H1 (cell line): Measurements from ENCODE around the gene PIANP. TPM values are rescaled to one million over a fixed set of nuclear protein-coding genes. Genes with fewer than 3 reads are reported as not detected.

Experiments used
- CTCF ChIA-PET: fragments of 300-600 bp; sonication (Branson Sonifier 250); formaldehyde crosslinking; loops from one replicate; lab custom pipeline; 2021; ENCODE audit not compliant: partially characterized antibody; lab: Charles Lee
- POLR2A ChIA-PET: fragments of 300-600 bp; sonication (Branson Sonifier 250); formaldehyde crosslinking; loops from one replicate; lab custom pipeline; 2021; ENCODE audit warnings: inconsistent platforms; ENCODE audit not compliant: partially characterized antibody; lab: Charles Lee
- DNase-seq, 2 experiments: peaks; one replicate each; pipeline versions ENCODE4 v3.0.0 to v3.0.0-alpha.2; 2010 to 2022; ENCODE audit warnings: low spot score in 2 of 2, low read depth in 1 of 2, mixed read lengths in 1 of 2
- FAIRE-seq: peaks from 2 replicates; lab custom pipeline; 2011; peaks lifted over from hg19 to GRCh38; lab: Jason Lieb, UNC
- H2AFZ ChIP-seq: 2 replicates; pipeline ENCODE4 v1.8.1; 2012; ENCODE audit warnings: low read length, inconsistent platforms
- H2AK5ac ChIP-seq: 2 replicates; pipeline ENCODE4 v1.6.1; 2013; ENCODE audit warnings: low read depth, low read length
- H2BK120ac ChIP-seq: replicated peaks from 2 replicates; pipeline ENCODE3; 2013; ENCODE audit warnings: low read depth, low read length, inconsistent platforms
- H2BK12ac ChIP-seq: 2 replicates; pipeline ENCODE4 v1.6.1; 2013; ENCODE audit warnings: low read depth, low read length
- H2BK15ac ChIP-seq: 2 replicates; pipeline ENCODE4 v1.6.1; 2013; ENCODE audit warnings: low read length
- H2BK20ac ChIP-seq: 2 replicates; pipeline ENCODE4 v1.6.1; 2013; ENCODE audit warnings: low read length
- H2BK5ac ChIP-seq: 2 replicates; pipeline ENCODE4 v1.6.1; 2013; ENCODE audit warnings: low read depth, low read length
- H3K14ac ChIP-seq: 2 replicates; pipeline ENCODE4 v1.6.1; 2013; ENCODE audit warnings: inconsistent platforms; ENCODE audit not compliant: insufficient read length
- H3K18ac ChIP-seq: 2 replicates; pipeline ENCODE4 v1.6.1; 2013; ENCODE audit warnings: low read length; ENCODE audit errors: extremely low read depth
- H3K23ac ChIP-seq: 2 replicates; pipeline ENCODE4 v1.6.1; 2013; ENCODE audit warnings: inconsistent platforms; ENCODE audit not compliant: insufficient read length
- H3K23me2 ChIP-seq: 2 replicates; pipeline ENCODE4 v1.6.1; 2013; ENCODE audit warnings: low read depth, low read length
- H3K27ac ChIP-seq: 2 replicates; pipeline ENCODE4 v1.6.1; 2011; ENCODE audit warnings: low read depth, low read length, inconsistent platforms
- H3K27me3 ChIP-seq, 4 experiments: replicated peaks in 1 of 4; 1 replicate in 1 of 4; 2 replicates in 3 of 4; pipeline versions ENCODE4 v1.6.1 to v1.8.1; 2011 to 2013; ENCODE audit warnings: low read length in 3 of 4, mild to moderate bottlenecking in 3 of 4, inconsistent platforms in 2 of 4, mixed read lengths in 2 of 4, moderate library complexity in 1 of 4; ENCODE audit not compliant: control insufficient read depth in 3 of 4, insufficient read depth in 3 of 4; ENCODE audit errors: extremely low read depth in 1 of 4
- H3K36me3 ChIP-seq, 4 experiments: 2 replicates each; pipeline versions ENCODE4 v1.6.1 to v1.8.1; 2011 to 2013; ENCODE audit warnings: mild to moderate bottlenecking in 4 of 4, low read length in 3 of 4, moderate library complexity in 2 of 4, control low read depth in 1 of 4, inconsistent platforms in 1 of 4; ENCODE audit not compliant: insufficient read depth in 4 of 4, control insufficient read depth in 2 of 4
- H3K4ac ChIP-seq: replicated peaks from 2 replicates; pipeline ENCODE3; 2013; ENCODE audit warnings: low read length, low read depth, mixed read lengths, inconsistent platforms; ENCODE audit not compliant: insufficient read length
- H3K4me1 ChIP-seq, 4 experiments: replicated peaks in 1 of 4; 1 replicate in 1 of 4; 2 replicates in 3 of 4; pipeline versions ENCODE4 v1.6.1 to v1.8.1; 2011 to 2013; ENCODE audit warnings: low read length in 3 of 4, inconsistent platforms in 2 of 4, mixed read lengths in 1 of 4; ENCODE audit not compliant: insufficient read depth in 4 of 4, control insufficient read depth in 3 of 4
- H3K4me2 ChIP-seq, 2 experiments: 2 replicates each; pipeline versions ENCODE4 v1.6.1 to v1.8.1; 2011 to 2013; ENCODE audit warnings: low read depth in 2 of 2, low read length in 2 of 2, control low read depth in 1 of 2, inconsistent platforms in 1 of 2, mild to moderate bottlenecking in 1 of 2; ENCODE audit not compliant: insufficient read depth in 1 of 2
- H3K4me3 ChIP-seq, 4 experiments: fragments of 200-600, 300-600 bp in 1 of 4; sonication (generic), shearing (Covaris generic), sonication (Bioruptor Twin) in 1 of 4; 2 replicates each; pipeline versions ENCODE4 v1.5.1 to v1.8.1; 2011 to 2016; ENCODE audit warnings: low read length in 4 of 4, low read depth in 3 of 4, control low read depth in 2 of 4, inconsistent platforms in 2 of 4, mild to moderate bottlenecking in 2 of 4, mixed read lengths in 1 of 4, moderate library complexity in 1 of 4; ENCODE audit not compliant: insufficient read depth in 2 of 4; ENCODE audit errors: extremely low read depth in 1 of 4
- H3K56ac ChIP-seq: replicated peaks from 2 replicates; pipeline ENCODE3; 2013; ENCODE audit warnings: low read depth, mild to moderate bottlenecking, mixed read lengths, low read length, inconsistent platforms; ENCODE audit not compliant: insufficient read length
- H3K79me1 ChIP-seq: 2 replicates; pipeline ENCODE4 v1.6.1; 2013; ENCODE audit warnings: low read depth, low read length, control low read depth
- H3K79me2 ChIP-seq, 2 experiments: 2 replicates each; pipeline versions ENCODE4 v1.6.1 to v1.8.1; 2012 to 2013; ENCODE audit warnings: low read length in 2 of 2, mild to moderate bottlenecking in 2 of 2, inconsistent platforms in 1 of 2; ENCODE audit not compliant: insufficient read depth in 2 of 2, control insufficient read depth in 1 of 2
- H3K9ac ChIP-seq, 4 experiments: replicated peaks in 1 of 4; 1 replicate in 1 of 4; 2 replicates in 3 of 4; pipeline versions ENCODE4 v1.6.1 to v1.8.1; 2011 to 2013; ENCODE audit warnings: low read depth in 3 of 4, low read length in 3 of 4, control low read depth in 2 of 4, mild to moderate bottlenecking in 2 of 4, moderate library complexity in 2 of 4, inconsistent platforms in 1 of 4; ENCODE audit errors: extremely low read depth in 1 of 4
- H3K9me3 ChIP-seq, 2 experiments: 2 replicates each; pipeline versions ENCODE4 v1.6.1 to v1.8.1; 2012 to 2013; ENCODE audit warnings: mild to moderate bottlenecking in 2 of 2, moderate library complexity in 2 of 2, control low read depth in 1 of 2, inconsistent platforms in 1 of 2, low read depth in 1 of 2, low read length in 1 of 2, mixed read lengths in 1 of 2; ENCODE audit not compliant: insufficient read depth in 2 of 2
- H4K20me1 ChIP-seq, 2 experiments: replicated peaks in 1 of 2; 2 replicates each; pipeline versions ENCODE3 to v1.8.1; 2011 to 2013; ENCODE audit warnings: inconsistent platforms in 2 of 2, low read length in 2 of 2, mild to moderate bottlenecking in 1 of 2; ENCODE audit not compliant: insufficient read depth in 2 of 2, control insufficient read depth in 1 of 2
- H4K5ac ChIP-seq: 2 replicates; pipeline ENCODE4 v1.6.1; 2013; ENCODE audit warnings: low read length, low read depth, mixed read lengths, inconsistent platforms; ENCODE audit not compliant: insufficient read length
- H4K8ac ChIP-seq: 2 replicates; pipeline ENCODE4 v1.8.0; 2013; ENCODE audit warnings: mild to moderate bottlenecking, moderate library complexity, low read length, inconsistent platforms; ENCODE audit not compliant: insufficient read depth; ENCODE audit errors: extremely low read depth
- H4K91ac ChIP-seq: replicated peaks from 2 replicates; pipeline ENCODE3; 2013; ENCODE audit warnings: low read length, mixed read lengths, inconsistent platforms; ENCODE audit not compliant: insufficient read length
- BRCA1 ChIP-seq: IDR thresholded peaks from 2 replicates; pipeline ENCODE4 v1.6.1; 2012; ENCODE audit warnings: low read depth, low read length, improper control_type of control experiment
- CBX8 ChIP-seq: fragments of 300-800, 300-1000 bp; sonication (generic); IDR thresholded peaks from 2 replicates; pipeline ENCODE4 v1.7.1; 2016; ENCODE audit warnings: low read depth, low read length, borderline replicate concordance
- E2F6 ChIP-seq: IDR thresholded peaks from 2 replicates; pipeline ENCODE4 v1.6.1; 2012; ENCODE audit warnings: inconsistent platforms
- EP300 ChIP-seq, 2 experiments: IDR thresholded peaks; 1 replicate in 1 of 2; 2 replicates in 1 of 2; pipeline ENCODE4 v1.6.1; 2011 to 2012; ENCODE audit warnings: low read depth in 2 of 2, low read length in 2 of 2, mild to moderate bottlenecking in 2 of 2, borderline replicate concordance in 1 of 2, inconsistent platforms in 1 of 2, moderate library complexity in 1 of 2
- HDAC2 ChIP-seq, 2 experiments: fragments of 300-600 bp in 1 of 2; sonication (generic) in 1 of 2; IDR thresholded peaks; 2 replicates each; pipeline ENCODE4 v1.6.1; 2011 to 2012; ENCODE audit warnings: low read depth in 2 of 2, low read length in 2 of 2, mild to moderate bottlenecking in 2 of 2, moderate library complexity in 2 of 2, borderline replicate concordance in 1 of 2, inconsistent platforms in 1 of 2
- KDM4A ChIP-seq: IDR thresholded peaks from one replicate; pipeline ENCODE4 v1.7.1; 2012; ENCODE audit warnings: low read depth, mild to moderate bottlenecking, moderate library complexity, low read length, inconsistent platforms; ENCODE audit not compliant: severe bottlenecking
- KDM5A ChIP-seq: fragments of 200-600 bp; IDR thresholded peaks from 2 replicates; pipeline ENCODE4 v1.7.1; 2012; ENCODE audit warnings: mild to moderate bottlenecking, low read length, inconsistent platforms, mixed read lengths
- POU5F1 ChIP-seq: IDR thresholded peaks from 2 replicates; pipeline ENCODE4 v1.6.1; 2011; ENCODE audit warnings: low read depth, mild to moderate bottlenecking, low read length, moderate library complexity
- RBBP5 ChIP-seq: IDR thresholded peaks from 2 replicates; pipeline ENCODE4 v1.7.1; 2012; ENCODE audit warnings: low read depth, mild to moderate bottlenecking, inconsistent platforms, low read length, moderate library complexity, borderline replicate concordance
- SIRT6 ChIP-seq: IDR thresholded peaks from one replicate; pipeline ENCODE4 v1.7.1; 2012; ENCODE audit warnings: low read length, inconsistent platforms
- TAF7 ChIP-seq: optimal IDR thresholded peaks from 2 replicates; pipeline ENCODE3; 2011; ENCODE audit warnings: low read depth, mild to moderate bottlenecking, inconsistent platforms, low read length, moderate library complexity, borderline replicate concordance
- USF2 ChIP-seq: IDR thresholded peaks from 2 replicates; pipeline ENCODE4 v1.6.1; 2011; ENCODE audit warnings: low read length, improper control_type of control experiment
- WGBS, 2 experiments: shearing (Covaris generic) in 1 of 2; methylation state at CpG; one replicate each; pipeline versions ENCODE4 v1.1.6 to v1.1.7; 2013 to 2015; ENCODE audit warnings: low lambda C conversion rate in 2 of 2, mixed read lengths in 2 of 2, inconsistent platforms in 1 of 2, low coverage in 1 of 2, missing lambda C conversion rate in 1 of 2; ENCODE audit not compliant: insufficient replicate concordance in 2 of 2, insufficient coverage in 1 of 2, insufficient read length in 1 of 2; ENCODE audit errors: extremely low coverage in 1 of 2, missing lambda C conversion rate in 1 of 2; 5-methylcytosine and 5-hydroxymethylcytosine counted together
- polyA plus RNA-seq, 7 experiments: library from polyadenylated mRNA; depleted of rRNA in 3 of 7; stranded (reverse) in 5 of 7; unstranded in 2 of 7; fragments of >200 nt in 5 of 7; fragments of 200-250 nt in 2 of 7; gene quantifications; 1 replicate in 5 of 7; 2 replicates in 1 of 7; 4 replicates in 1 of 7; pipeline versions ENCODE4 v1.2.1 to v1.2.3, GENCODE V29; 2011 to 2013; ENCODE audit warnings: missing spikeins in 2 of 7, mixed read lengths in 2 of 7
- total RNA-seq: library from RNA; stranded (reverse); fragmentation: NEBNext Ultra II Directional; extraction: Animal tissue kit (Norgen Biotek cat#: 25700); gene quantifications from 2 replicates; pipeline ENCODE4 v1.2.1, GENCODE V29; 2021

Gene PIANP
- total and polyA plus RNA-seq, 2 of the 8 experiments (the other 6 are each of a cell fraction or from before 2014, with no cell fraction given): 6.3 to 9.8 TPM

DNA sequence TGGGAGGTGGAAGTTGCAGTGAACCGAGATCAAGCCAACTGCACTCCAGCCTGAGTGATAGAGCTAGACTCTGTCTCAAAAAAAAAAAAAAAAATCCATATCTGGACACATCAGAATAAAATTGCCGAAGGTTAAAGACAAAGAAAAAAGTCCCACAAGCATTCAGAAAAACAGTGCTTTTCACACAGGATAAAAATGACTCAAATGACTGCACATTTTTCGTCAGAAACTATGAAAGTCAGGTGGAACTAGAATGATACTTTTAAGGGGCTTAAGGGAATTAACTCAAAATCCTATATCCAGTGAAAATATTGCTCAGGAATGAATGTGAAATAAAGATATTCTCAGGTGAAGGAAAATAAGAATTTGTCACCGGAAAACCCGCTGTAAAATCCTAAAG lies 36.1 kb upstream of the PIANP start:
- no peak for FAIRE-seq
- WGBS, 2 experiments: 74% methylated on average over 5 of the region's 5 CpGs; no CpG with 5 or more reads in 1 of the 2 experiments

More for the DNA sequence above, 36.1 kb upstream of the PIANP start:
- H2BK120ac ChIP-seq: no peak overlapping the region
- peaks cover 0 to 4% (median under 1%) of the 10 kb centered on the region in 4 experiments; a peak in 3 of 8 replicates for H3K36me3 ChIP-seq
- H4K91ac ChIP-seq: no peak overlapping the region
- H3K14ac ChIP-seq: no peak overlapping the region
- H2AFZ ChIP-seq: no peak overlapping the region
- POLR2A ChIA-PET: no interaction called here
- TF ChIP-seq BRCA1: no peak
- TF ChIP-seq HDAC2 (IDR thresholded peaks at IDR 0.05; ENCODE audit: borderline replicate concordance in 1 of 2, low read depth in 2 of 2, low read length in 2 of 2): no peak
- TF ChIP-seq RBBP5: no peak
- TF ChIP-seq KDM5A: no peak
- no peak for TF ChIP-seq E2F6
- TF ChIP-seq TAF7: no peak
- TF ChIP-seq EP300 (IDR thresholded peaks at IDR 0.05; ENCODE audit: borderline replicate concordance in 1 of 2, low read depth in 2 of 2, low read length in 2 of 2): no peak
- no peak for TF ChIP-seq SIRT6
- no peak for TF ChIP-seq KDM4A
- TF ChIP-seq CBX8: no peak
- no peak for TF ChIP-seq POU5F1
- no peak for TF ChIP-seq USF2
- no peak overlapping the region for H3K4me3 ChIP-seq
- H3K4me1 ChIP-seq: peaks cover 0 to 5% (median 0%) of the 10 kb centered on the region in 4 experiments; a peak in 1 of 7 replicates
- no peak overlapping the region for H2BK5ac ChIP-seq
- H4K8ac ChIP-seq: no peak overlapping the region
- H2BK20ac ChIP-seq: no peak overlapping the region
- no peak overlapping the region for H2BK15ac ChIP-seq
- no peak for DNase-seq
- no peak overlapping the region for H3K23ac ChIP-seq
- H3K18ac ChIP-seq: no peak overlapping the region
- H3K56ac ChIP-seq: no peak overlapping the region
- no peak overlapping the region for H3K9ac ChIP-seq
- H3K23me2 ChIP-seq: no peaks in the 10 kb centered on the region
- no peaks in the 10 kb centered on the region for H4K20me1 ChIP-seq
- H3K27me3 ChIP-seq: no peaks in the 10 kb centered on the region
- no peak overlapping the region for H3K4ac ChIP-seq
- H2AK5ac ChIP-seq: no peak overlapping the region
- H2BK12ac ChIP-seq: no peak overlapping the region
- H3K79me1 ChIP-seq: no peaks in the 10 kb centered on the region
- H3K9me3 ChIP-seq: no peaks in the 10 kb centered on the region
- H3K4me2 ChIP-seq: no peak overlapping the region
- no peak overlapping the region for H4K5ac ChIP-seq
- no peak overlapping the region for H3K27ac ChIP-seq
- no peaks in the 10 kb centered on the region for H3K79me2 ChIP-seq
- CTCF ChIA-PET: interaction anchor here (0.6 to 3.0 kb wide), 12 partner anchors 8 to 179 kb away, joined by 3 to 22 read pairs (median 4); partner anchors contain the start of genes COPS7A and MLF2
